Measurements from ENCODE around the gene SNAP23.

DNA sequence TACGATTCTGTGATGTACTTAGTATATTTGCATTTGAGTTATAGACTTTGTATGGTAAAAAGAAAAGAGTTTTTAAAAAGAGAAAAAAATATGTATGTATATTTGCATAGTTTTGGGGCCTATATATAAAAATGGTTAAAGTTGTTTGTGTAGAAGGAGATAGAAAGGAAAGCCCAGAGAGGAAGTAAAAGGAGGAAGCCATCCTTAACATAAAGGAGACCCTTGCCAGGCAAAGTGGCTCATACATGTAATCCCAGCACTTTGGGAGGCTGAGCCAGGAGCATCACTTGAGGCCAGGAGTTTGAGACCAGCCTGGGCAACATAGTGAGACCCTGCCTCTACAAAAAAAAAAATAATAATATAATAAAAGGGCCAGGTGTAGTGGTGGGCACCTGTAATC is 8.4 kb downstream of the SNAP23 start:
- TF ChIP-seq, protein P1, sequence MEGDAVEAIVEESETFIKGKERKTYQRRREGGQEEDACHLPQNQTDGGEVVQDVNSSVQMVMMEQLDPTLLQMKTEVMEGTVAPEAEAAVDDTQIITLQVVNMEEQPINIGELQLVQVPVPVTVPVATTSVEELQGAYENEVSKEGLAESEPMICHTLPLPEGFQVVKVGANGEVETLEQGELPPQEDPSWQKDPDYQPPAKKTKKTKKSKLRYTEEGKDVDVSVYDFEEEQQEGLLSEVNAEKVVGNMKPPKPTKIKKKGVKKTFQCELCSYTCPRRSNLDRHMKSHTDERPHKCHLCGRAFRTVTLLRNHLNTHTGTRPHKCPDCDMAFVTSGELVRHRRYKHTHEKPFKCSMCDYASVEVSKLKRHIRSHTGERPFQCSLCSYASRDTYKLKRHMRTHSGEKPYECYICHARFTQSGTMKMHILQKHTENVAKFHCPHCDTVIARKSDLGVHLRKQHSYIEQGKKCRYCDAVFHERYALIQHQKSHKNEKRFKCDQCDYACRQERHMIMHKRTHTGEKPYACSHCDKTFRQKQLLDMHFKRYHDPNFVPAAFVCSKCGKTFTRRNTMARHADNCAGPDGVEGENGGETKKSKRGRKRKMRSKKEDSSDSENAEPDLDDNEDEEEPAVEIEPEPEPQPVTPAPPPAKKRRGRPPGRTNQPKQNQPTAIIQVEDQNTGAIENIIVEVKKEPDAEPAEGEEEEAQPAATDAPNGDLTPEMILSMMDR (optimal IDR thresholded peaks at IDR 0.05 in 1 of 3, IDR thresholded peaks at IDR 0.05 in 1 of 3, conservative IDR thresholded peaks at IDR 0.05 in 1 of 3; ENCODE audit: extremely low read depth in 1 of 3, insufficient read depth in 2 of 3, low read length in 3 of 3): no peak
- TF ChIP-seq EZH2 (IDR thresholded peaks at IDR 0.05; ENCODE audit: low read length): no peak
